Dermis blood vessel endothelial cell (primary cell): ENCODE data around the gene ZNF526. TPM values are rescaled to one million over a fixed set of nuclear protein-coding genes. Genes with fewer than 3 reads are reported as not detected.

Experiments
- DNase-seq: peaks from one replicate; pipeline ENCODE4 v3.0.0; 2010
- total RNA-seq: library from RNA; depleted of rRNA; stranded (reverse); fragments of >200 nt; gene quantifications from 2 replicates; pipeline ENCODE4 v1.2.3, GENCODE V29; 2014

Gene ZNF526
- total RNA-seq, 1 donor from 2014 or later: 8.7 TPM

DNA sequence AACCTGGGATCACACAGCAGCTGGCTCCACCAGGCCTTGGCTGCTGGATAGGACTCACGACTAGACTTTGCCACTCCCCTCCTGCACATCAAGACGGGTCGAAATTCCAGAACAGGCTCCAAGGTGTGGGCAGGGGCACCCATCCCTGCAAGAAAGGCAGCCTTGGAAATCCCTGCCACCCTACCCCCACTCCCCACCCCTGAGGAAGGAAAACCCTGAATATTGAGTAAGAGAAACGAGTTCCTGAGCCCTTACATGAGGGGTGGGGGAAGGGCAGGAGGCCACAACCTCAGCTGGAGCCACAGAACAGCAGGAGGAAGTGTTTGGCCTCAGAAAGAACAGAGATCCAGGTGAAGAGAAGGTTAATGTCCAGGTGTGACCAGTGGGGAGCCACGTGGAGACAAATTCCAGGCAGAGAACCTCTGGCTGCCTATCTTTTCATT is 22.7 kb upstream of the ZNF526 start:
- no peak for DNase-seq

DNA sequence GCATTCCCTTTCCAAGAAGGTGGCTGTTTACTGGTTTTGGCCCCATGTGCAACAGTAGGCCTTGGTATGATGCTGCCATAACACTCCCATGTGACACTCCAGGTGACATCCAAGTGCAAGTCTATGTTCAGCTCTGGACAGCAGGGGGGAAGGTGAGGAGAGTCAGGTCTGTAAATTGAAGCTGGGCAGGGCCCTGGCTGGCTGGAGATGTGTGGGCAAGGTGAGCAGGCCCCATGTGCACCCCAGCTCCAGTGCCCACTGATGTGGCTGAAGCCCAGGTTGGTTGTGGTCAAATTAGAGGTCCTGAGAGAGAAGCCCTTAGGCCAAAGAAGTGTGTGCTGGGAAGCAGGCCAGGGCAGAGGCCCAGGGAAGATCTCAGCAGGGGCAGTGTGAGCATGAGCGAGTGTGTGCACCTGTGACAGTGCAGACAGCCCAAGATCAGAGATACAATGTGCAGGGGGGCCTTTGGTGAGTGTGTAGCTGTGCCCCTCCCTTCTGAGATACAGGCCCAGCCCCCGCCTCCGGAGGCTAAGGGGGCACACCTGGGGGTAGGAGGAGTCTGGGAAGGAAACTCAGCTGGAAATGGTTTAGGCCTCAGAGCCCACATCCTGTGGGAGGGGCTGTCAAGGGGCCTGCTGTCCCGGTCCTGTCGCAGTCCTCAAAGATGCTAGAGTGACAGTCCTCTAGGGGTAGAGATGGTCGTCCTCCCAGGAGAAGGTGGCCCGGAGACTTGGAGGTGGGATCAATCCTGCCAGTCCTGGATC is 21.3 kb upstream of the ZNF526 start:
- DNase-seq: no peak

DNA sequence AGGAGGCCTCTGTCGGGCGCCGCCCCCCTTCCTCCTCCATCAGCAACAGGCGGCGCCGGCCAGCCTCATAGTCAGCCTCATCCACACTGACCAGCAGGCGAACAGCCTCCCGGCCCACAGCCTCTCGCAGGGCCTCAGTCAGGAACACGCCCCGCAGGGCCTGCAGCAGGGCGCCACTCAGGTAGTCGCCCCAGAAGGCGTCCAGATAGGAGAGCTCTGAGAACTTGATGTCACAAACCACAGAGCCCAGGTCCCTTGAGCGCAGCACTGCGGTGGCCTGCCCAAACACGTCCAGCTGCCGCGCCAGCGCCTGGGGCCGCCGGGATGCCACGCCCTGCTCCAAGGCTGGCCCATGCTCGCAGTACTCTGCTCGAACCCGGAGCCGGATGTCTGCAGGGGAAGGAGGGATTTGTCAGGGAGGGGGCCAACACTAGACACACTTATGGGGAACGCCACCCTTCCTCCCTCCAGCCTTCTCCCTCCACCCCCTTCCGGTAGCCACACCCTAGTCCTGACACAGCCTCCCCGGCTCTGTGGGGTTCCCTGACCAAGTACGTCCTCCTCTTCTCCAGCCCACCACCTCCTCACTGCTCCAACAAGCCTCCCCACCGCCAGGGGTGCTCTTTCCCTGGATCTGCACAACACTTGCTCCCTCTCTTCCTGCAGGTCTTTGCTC is 20.5 kb upstream of the ZNF526 start:
- DNase-seq: no peak

- DNase-seq: no peak
Observed at GRCh38 chr19:42200116-42200715, 19.9 kb upstream of the ZNF526 start.

DNA sequence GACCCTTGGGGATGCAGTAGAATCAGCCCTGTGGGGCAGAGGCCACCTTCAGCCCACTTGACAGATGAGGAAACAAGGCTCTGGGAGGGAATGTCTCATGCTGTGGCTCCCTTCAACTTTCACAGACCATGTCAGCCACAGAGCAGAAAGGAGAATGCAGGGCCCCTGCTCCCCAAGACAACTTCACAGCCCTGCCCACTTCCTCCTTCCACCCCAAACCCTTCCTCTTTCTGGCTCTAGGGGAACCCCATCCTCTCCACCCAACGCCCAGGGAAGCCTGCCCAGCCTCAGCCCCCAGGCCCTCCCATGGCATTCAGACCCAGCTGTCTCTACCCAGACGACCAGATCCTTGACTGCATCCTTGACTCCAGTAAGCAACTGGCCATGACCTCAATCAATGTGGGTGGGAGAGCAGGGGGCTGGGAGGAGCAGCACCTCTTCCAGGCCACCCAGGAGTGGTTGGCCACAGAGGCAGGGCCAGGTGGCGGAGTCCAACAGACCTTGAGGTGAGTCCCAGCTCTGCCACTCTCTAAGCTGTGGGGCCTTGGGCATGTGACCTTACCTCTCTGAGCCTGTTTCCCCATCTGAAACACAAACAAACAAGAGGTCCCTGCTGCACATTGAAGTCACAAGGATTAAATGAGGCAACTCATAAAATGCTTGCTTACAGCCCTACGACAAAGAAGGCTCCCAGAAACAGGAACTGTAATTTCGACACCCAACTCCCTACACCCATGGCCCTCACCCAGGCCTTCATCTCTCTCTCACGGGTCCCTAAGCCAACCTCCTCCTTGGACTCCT is 18.4 kb upstream of the ZNF526 start:
- DNase-seq: no peak

GRCh38 chr19:42202290-42202880 is 17.7 kb upstream of the ZNF526 start:
- no peak for DNase-seq

DNA sequence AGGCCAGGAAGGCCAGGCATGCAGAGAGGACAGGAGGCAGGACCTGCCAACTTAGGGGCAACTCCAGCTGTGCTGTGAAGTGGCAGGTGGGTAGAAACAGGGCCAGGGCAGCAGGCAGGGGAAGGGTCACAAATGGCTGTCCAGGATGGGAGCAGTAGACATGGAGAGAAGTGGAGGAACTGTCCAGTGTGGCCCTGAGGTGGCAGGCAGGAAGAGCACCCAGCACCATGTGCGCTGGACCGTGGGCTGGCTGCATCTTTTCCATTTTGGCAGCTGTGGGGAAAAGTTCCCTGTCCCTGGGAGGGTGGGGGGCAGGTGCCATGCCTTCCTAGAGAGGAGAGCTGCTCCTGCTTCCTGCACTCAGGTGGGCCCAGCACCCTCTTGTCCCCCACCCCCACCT is 16.4 kb upstream of the ZNF526 start:
- DNase-seq: no peak

GRCh38 chr19:42204664-42205063 is 15.4 kb upstream of the ZNF526 start:
- no peak for DNase-seq

DNA sequence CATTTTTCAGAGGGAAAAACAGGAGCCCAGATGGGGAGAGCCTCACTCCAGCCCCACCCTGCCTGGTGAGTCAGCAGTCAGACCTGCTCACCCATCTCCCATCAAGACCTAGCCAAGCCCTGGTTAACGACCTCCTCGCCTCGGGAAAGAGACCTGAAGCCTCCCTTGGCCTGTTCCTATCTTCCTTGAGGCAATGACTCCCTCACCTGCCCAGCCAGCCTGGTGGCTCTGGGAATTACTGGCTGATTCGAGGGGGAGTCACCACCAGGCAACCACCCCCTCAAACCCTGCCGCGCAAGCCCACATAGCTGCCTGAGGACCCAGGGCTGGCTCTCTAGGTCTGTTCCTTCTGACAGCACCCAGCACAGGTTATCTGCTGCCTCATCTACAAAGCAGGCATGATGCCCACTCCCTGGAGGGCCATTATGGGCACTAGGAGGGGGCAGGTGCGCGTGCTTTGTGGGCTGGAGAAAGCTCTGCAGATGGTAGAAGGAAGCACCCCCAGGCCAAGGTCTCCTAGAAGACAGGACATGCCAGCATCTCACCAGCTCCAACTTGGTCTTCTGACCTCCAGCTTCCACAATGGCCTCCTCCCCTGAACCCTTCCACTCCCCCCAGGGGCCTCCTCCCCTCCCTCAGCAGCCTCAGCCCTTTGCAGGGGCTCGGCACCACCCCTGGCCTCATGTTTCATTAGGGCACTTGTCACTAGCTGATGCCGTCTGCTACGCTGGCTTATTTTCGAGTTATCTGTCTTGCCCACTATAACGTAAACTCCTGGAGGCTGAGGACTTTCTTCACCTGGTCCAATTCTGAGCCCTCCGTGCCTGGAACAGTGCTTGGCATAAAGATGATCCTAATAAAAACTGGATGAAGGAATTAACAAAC is 13.0 kb upstream of the ZNF526 start:
- no peak for DNase-seq

- DNase-seq: peak; percentile 69
Observed at GRCh38 chr19:42207767-42208271, 12.3 kb upstream of the ZNF526 start.

GRCh38 chr19:42208612-42209011 is 11.5 kb upstream of the ZNF526 start:
- no peak for DNase-seq

DNA sequence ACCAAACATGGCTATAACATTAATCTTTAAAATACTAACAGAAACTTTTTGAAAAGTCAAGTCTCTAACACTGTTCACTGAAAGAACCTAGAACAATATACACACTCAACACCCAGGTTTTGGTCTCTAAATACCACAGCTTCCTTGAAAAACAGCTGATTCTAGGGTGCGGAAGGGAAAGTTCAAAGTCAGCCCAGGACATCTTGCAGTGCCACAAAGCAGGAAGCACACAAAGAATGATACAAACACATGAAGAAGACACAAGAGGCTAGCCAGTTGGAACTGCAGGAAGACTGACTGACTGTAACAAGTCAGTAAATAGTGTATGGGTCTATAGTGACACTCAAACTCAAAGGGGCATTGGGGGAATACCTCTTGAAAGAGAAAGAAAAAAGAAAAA is 7.2 kb upstream of the ZNF526 start:
- DNase-seq: no peak

DNA sequence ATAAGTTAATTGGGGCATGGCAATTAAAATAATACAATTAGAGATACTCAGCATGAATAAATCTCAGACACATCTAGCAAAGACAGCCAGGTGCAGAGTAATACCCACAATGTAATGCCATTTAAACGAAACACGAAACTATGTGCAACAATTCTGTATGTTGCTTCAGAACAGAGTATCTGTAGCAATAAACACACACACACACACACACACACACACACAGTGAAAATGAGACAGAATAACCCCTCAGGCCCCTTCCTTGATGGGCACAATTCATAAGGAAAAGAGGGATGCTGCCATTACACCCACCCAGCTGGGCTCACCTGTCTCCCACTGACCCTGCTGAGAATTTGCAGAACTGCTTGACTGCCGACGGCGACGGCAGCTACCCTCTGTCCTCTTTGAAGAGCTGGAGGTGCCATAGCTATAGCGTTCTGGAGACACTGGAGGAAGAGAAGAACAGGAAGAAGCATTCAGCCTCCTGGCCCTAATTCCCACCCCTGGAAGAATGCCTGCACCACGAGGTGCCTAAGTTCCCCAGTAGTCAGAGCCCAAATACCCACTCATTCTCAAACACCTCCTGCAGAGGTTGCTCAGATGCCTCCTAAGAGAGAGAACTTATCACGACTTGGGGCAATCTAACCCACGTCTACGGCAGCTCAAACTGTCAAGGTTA is 5.2 kb upstream of the ZNF526 start:
- DNase-seq: no peak

GRCh38 chr19:42216653-42217519 is 3.2 kb upstream of the ZNF526 start:
- peak; percentile 54 for DNase-seq

- peak; percentile 98 for DNase-seq
Observed at GRCh38 chr19:42217520-42218437, 2.3 kb upstream of the ZNF526 start, which contains the start of gene DEDD2. DEDD2 (minus strand) TSS chr19:42217677; CDS start chr19:42217007, 670 bp downstream.

DNA sequence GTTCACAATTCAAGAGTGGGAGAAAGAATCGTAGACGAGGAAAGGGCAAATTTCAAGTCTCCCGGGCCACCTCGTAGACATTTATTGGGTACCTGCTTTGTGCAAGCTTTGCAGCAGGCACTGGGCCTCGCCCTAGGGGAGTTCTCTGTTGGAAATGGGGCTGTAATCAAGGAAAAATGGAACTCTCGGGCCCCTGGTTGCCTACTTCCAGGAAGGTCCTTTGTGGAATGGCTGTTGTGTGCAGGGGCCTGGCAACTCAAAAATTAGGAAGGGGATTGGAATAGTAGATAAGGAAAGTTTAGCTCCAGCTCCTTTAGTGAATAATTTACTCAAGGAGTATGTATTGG is 612 bp downstream of the ZNF526 start:
- no peak for DNase-seq

GRCh38 chr19:42224940-42225717 is 5.0 kb downstream of the ZNF526 start:
- DNase-seq: no peak
